GM23338 (cell line): ENCODE data around the gene PDE4D.

ENCODE experiments used
- CREB1 ChIP-seq: fragments of 250-450 bp; sonication (Bioruptor Pico); IDR thresholded peaks from 2 replicates; pipeline ENCODE4 v1.5.0; 2020; ENCODE audit warnings: low read depth, mild to moderate bottlenecking, moderate library complexity
- CTCF ChIP-seq, 2 experiments: fragments of 200-600 bp in 1 of 2; sonication (generic) in 1 of 2; conservative IDR thresholded peaks; 2 replicates each; pipeline versions ENCODE4 v1.5.1 to v1.6.1; 2016 to 2017; ENCODE audit warnings: antibody characterized with exemption in 2 of 2, low read depth in 2 of 2, mild to moderate bottlenecking in 2 of 2, moderate library complexity in 1 of 2
- EZH2 ChIP-seq: fragments of 200-600 bp; sonication (generic); IDR thresholded peaks from one replicate; pipeline ENCODE4 v1.8.0; 2017; ENCODE audit warnings: antibody characterized with exemption, mild to moderate bottlenecking, low read depth; ENCODE audit not compliant: unreplicated experiment
- EZH2phosphoT487 ChIP-seq: fragments of 200-600 bp; sonication (generic); IDR thresholded peaks from one replicate; pipeline ENCODE4 v1.8.1; 2018; ENCODE audit warnings: antibody characterized with exemption; ENCODE audit not compliant: unreplicated experiment
- POLR2AphosphoS5 ChIP-seq: IDR thresholded peaks from 2 replicates; pipeline ENCODE4 v1.6.1; 2016; ENCODE audit warnings: antibody characterized with exemption, low read depth
- REST ChIP-seq: IDR thresholded peaks from one replicate; pipeline ENCODE4 v1.6.1; 2018; ENCODE audit warnings: antibody characterized with exemption; ENCODE audit not compliant: unreplicated experiment

- TF ChIP-seq CTCF (conservative IDR thresholded peaks at IDR 0.05; ENCODE audit: low read depth in 2 of 2) (no peak), CREB1 (CRISPR knock-in tag) (no peak), POLR2AphosphoS5 (no peak), EZH2 (no peak), REST (no peak), EZH2phosphoT487 (no peak)
These were observed 255.5 kb downstream of the PDE4D start for GRCh38 chr5:59637884-59638580.
